Large intestine (tissue), 3 donors: ENCODE results near the gene TTBK1. TPM values are rescaled to one million over a fixed set of nuclear protein-coding genes. Genes with fewer than 3 reads are reported as not detected.

Source experiments
- DNase-seq, 2 donors: peaks; one replicate each; pipeline versions ENCODE4 v3.0.0 to v3.0.0-alpha.2; 2013
- H3K27ac ChIP-seq: one replicate; pipeline ENCODE4 v1.5.1; 2013; ENCODE audit warnings: low read length
- H3K27me3 ChIP-seq: 2 replicates; pipeline ENCODE4 v1.6.1; 2013; ENCODE audit warnings: low read length; ENCODE audit not compliant: control insufficient read depth, insufficient read depth
- H3K36me3 ChIP-seq: 2 replicates; pipeline ENCODE4 v1.6.1; 2013; ENCODE audit warnings: low read length; ENCODE audit not compliant: control insufficient read depth, insufficient read depth
- H3K4me1 ChIP-seq: one replicate; pipeline ENCODE4 v1.6.1; 2013; ENCODE audit warnings: low read length; ENCODE audit not compliant: control insufficient read depth, insufficient read depth
- H3K4me3 ChIP-seq: one replicate; pipeline ENCODE4 v1.5.1; 2013; ENCODE audit warnings: low read length
- H3K9me3 ChIP-seq: one replicate; pipeline ENCODE4 v1.6.1; 2013; ENCODE audit warnings: mild to moderate bottlenecking, low read depth, low read length, moderate library complexity; ENCODE audit not compliant: control insufficient read depth
- WGBS: methylation state at CpG from one replicate; pipeline ENCODE4 v1.1.5; 2013; ENCODE audit warnings: low lambda C conversion rate; ENCODE audit not compliant: insufficient coverage; 5-methylcytosine and 5-hydroxymethylcytosine counted together
- polyA plus RNA-seq: library from polyadenylated mRNA; unstranded; fragments of 120-200 nt; gene quantifications from one replicate; pipeline ENCODE4 v1.2.1, GENCODE V29; 2013

The TTBK1 gene
- polyA plus RNA-seq, 1 donor, result 3.8 TPM

GRCh38 chr6:43207286-43207685, 36.0 kb upstream of the TTBK1 start:
- H3K27me3 ChIP-seq, result no peaks in the 10 kb centered on the region
- peaks cover 7% of the 10 kb centered on the region for H3K4me1 ChIP-seq
- H3K4me3 ChIP-seq, result no peak overlapping the region
- no peaks in the 10 kb centered on the region for H3K9me3 ChIP-seq
- H3K36me3 ChIP-seq, result peaks cover 22% of the 10 kb centered on the region
- WGBS, result 82% methylated on average over 1 of the region's 2 CpGs
- DNase-seq, result no peak
- H3K27ac ChIP-seq, result no peak overlapping the region

DNA sequence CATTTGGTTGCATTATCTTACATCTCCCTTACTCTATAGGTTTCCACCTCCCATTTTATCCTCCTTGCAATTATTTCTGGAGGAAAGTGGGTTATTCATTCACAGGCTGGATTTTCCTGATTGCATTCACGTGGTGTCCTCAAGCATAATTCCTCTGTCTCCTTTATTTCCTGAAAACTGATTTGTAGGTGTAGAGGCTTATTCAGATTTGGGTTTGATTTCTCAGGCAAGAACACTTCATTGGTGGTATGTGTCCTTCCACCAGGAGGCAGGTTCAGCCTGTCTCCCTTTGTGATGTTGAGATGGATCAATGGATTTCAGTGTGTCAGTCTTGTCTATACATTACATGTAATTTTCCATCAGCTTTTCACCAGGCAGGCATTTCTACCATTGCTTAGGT, 31.3 kb upstream of the TTBK1 start:
- H3K4me3 ChIP-seq, result no peak overlapping the region
- H3K4me1 ChIP-seq, result no peaks in the 10 kb centered on the region
- 40% methylated on average over 1 of the region's 1 CpG for WGBS
- peak in 1 of 2 donors; percentile 38 for DNase-seq
- no peaks in the 10 kb centered on the region for H3K9me3 ChIP-seq
- H3K36me3 ChIP-seq, result peaks cover 21% of the 10 kb centered on the region
- no peaks in the 10 kb centered on the region for H3K27me3 ChIP-seq
- H3K27ac ChIP-seq, result no peak overlapping the region

- H3K36me3 ChIP-seq, result peaks cover 27% of the 10 kb centered on the region
- no CpG with 5 or more reads among the region's 11 CpGs for WGBS
- DNase-seq, result no peak
Observed at GRCh38 chr6:43213431-43213830, 29.9 kb upstream of the TTBK1 start.

DNA sequence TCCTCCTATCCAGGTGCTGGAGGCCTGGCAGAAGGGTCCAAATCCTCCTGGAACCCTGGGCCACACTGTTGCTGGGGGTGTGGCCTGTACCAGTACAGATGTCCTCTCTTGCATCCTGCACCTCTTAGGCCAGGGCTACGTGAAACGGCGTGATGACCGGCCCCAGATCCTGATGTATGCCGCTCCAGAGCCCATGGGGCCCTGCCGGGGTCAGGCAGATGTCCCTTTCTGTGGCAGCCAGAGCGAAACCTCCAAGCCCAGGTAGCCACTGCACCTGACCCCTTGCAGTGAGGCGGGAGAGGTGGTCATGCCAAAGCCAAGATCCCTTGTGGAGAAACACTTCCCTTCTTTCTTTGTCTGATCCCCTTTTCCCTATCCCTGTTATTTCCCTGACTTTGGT, 28.2 kb upstream of the TTBK1 start:
- WGBS, result no CpG with 5 or more reads among the region's 8 CpGs
- no peak for DNase-seq
- H3K27me3 ChIP-seq, result no peaks in the 10 kb centered on the region
- no peaks in the 10 kb centered on the region for H3K9me3 ChIP-seq
- no peak overlapping the region for H3K27ac ChIP-seq
- H3K4me1 ChIP-seq, result no peaks in the 10 kb centered on the region
- H3K36me3 ChIP-seq, result peaks cover 37% of the 10 kb centered on the region
- no peak overlapping the region for H3K4me3 ChIP-seq

More at GRCh38 chr6:43213431-43213830, 29.9 kb upstream of the TTBK1 start:
- Histone ChIP-seq H3K27me3 (no peaks in the 10 kb centered on the region), H3K4me3 (no peak overlapping the region), H3K27ac (no peak overlapping the region), H3K9me3 (no peaks in the 10 kb centered on the region), H3K4me1 (no peaks in the 10 kb centered on the region)

DNA sequence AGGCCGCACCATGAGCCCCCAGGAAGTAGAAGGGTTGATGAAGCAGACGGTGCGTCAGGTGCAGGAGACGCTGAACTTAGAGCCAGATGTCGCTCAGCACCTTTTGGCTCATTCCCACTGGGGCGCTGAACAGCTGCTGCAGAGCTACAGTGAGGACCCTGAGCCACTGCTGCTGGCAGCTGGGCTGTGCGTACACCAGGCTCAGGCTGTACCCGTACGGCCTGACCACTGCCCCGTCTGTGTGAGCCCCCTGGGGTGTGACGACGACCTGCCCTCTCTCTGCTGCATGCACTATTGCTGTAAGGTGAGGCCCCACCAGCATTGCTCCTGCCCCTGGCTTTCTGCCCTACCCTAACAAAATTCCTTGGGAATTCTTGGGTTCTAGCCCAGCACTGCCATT, 27.1 kb upstream of the TTBK1 start:
- WGBS, result no CpG with 5 or more reads among the region's 12 CpGs
- H3K27ac ChIP-seq, result no peak overlapping the region
- H3K9me3 ChIP-seq, result no peaks in the 10 kb centered on the region
- H3K4me1 ChIP-seq, result no peaks in the 10 kb centered on the region
- no peaks in the 10 kb centered on the region for H3K27me3 ChIP-seq
- no peak overlapping the region for H3K4me3 ChIP-seq
- no peak for DNase-seq
- peaks cover 49% of the 10 kb centered on the region for H3K36me3 ChIP-seq

DNA sequence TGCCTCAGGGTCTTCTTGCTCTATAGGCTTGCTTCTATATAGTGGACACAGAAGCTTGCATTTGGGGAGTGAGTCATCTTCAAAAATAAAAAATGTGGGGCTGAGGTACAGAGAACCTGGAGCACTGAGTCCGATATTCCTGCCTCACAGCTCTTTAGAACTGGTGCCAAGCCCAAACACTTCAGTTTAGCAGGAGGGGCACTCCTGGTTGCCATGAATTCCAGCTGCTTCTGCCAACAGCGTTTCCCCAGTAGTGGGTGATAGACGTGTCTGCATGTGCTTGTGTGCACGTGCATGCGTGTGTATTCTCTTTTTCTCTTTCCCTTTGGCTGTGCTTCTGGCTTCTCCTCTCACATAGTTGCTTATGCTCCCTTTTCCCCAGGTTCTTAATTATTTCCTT, 25.9 kb upstream of the TTBK1 start:
- Histone ChIP-seq H3K4me3 (no peak overlapping the region), H3K36me3 (peaks cover 58% of the 10 kb centered on the region), H3K27me3 (no peaks in the 10 kb centered on the region), H3K9me3 (no peaks in the 10 kb centered on the region), H3K27ac (no peak overlapping the region), H3K4me1 (no peaks in the 10 kb centered on the region)
- DNase-seq, result no peak
- WGBS, result no CpG with 5 or more reads among the region's 5 CpGs

- Histone ChIP-seq H3K9me3 (no peaks in the 10 kb centered on the region), H3K27ac (no peak overlapping the region), H3K36me3 (peaks cover 73% of the 10 kb centered on the region), H3K4me3 (no peak overlapping the region), H3K27me3 (no peaks in the 10 kb centered on the region), H3K4me1 (no peaks in the 10 kb centered on the region)
- no peak for DNase-seq
- no CpG with 5 or more reads among the region's 3 CpGs for WGBS
Observed at GRCh38 chr6:43219119-43219518, 24.2 kb upstream of the TTBK1 start.

GRCh38 chr6:43219814-43220213, 23.5 kb upstream of the TTBK1 start:
- 86% methylated on average over 2 of the region's 7 CpGs for WGBS
- Histone ChIP-seq H3K27ac (no peak overlapping the region), H3K4me1 (no peaks in the 10 kb centered on the region), H3K27me3 (no peaks in the 10 kb centered on the region), H3K36me3 (peaks cover 75% of the 10 kb centered on the region), H3K9me3 (no peaks in the 10 kb centered on the region), H3K4me3 (no peak overlapping the region)
- DNase-seq, result no peak

DNA sequence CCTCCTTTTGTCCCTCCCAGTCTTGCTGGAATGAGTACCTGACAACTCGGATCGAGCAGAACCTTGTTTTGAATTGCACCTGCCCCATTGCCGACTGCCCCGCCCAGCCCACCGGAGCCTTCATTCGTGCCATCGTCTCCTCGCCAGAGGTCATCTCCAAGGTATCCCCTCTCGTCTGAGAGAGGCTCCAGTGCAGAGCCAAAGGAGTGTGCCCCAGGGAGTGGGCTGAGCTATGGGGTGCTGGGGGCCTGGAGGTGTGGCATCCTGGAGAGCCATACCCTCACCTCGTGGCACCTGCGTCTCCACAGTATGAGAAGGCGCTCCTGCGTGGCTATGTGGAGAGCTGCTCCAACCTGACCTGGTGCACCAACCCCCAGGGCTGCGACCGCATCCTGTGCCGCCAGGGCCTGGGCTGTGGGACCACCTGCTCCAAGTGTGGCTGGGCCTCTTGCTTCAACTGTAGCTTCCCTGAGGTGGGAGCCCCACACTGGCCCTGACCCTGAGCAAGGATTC, 22.8 kb upstream of the TTBK1 start:
- 40% methylated on average over 2 of the region's 16 CpGs for WGBS
- peaks cover 72% of the 10 kb centered on the region for H3K36me3 ChIP-seq

DNA sequence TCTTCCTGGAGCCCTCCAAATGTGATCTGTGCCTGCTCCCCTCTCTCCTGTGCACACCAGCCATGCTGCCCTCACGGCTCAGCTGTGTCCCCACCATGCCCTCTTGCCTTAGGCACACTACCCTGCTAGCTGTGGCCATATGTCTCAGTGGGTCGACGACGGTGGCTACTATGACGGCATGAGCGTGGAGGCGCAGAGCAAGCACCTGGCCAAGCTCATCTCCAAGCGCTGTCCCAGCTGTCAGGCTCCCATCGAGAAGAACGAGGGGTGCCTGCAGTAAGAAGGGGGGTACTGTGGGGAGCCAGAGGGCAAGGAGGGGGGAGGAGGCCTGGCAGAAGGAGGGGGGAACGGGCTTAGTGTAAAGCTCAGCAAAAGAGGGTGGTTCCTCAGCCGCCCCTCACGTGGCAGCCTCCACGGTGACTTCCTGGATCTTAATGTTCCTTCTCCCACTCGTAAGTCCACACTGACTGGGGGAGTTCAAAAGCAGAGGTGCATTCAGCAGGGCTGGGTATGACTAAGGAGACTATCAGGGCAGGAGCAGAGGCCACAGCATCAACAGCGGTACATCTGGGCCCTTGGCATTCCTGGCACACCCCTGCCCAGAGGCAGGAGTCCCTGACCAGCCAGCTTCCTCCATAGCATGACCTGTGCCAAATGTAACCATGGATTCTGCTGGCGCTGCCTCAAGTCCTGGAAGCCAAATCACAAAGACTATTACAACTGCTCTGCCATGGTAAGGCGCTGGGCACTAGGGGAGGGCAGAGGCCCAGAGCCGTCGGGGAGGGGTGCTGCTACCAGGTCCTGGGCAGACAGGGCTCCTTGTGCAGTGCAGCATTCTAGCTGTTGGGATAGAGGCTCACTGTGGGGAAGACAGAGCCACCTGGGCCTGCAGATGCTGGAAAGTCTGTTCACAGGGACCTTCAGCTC, 22.0 kb upstream of the TTBK1 start:
- H3K27ac ChIP-seq, result no peak overlapping the region
- H3K9me3 ChIP-seq, result no peaks in the 10 kb centered on the region
- H3K4me3 ChIP-seq, result no peak overlapping the region
- WGBS, result no CpG with 5 or more reads among the region's 20 CpGs
- no peaks in the 10 kb centered on the region for H3K4me1 ChIP-seq
- DNase-seq, result no peak
- H3K27me3 ChIP-seq, result no peaks in the 10 kb centered on the region
- H3K36me3 ChIP-seq, result peaks cover 72% of the 10 kb centered on the region

More for the DNA sequence above, 22.8 kb upstream of the TTBK1 start:
- H3K4me3 ChIP-seq, result no peak overlapping the region
- H3K27ac ChIP-seq, result no peak overlapping the region
- DNase-seq, result no peak
- no peaks in the 10 kb centered on the region for H3K27me3 ChIP-seq
- no peaks in the 10 kb centered on the region for H3K9me3 ChIP-seq
- H3K4me1 ChIP-seq, result no peaks in the 10 kb centered on the region
